Stimulated activated CD4-positive, alpha-beta T cell treated with anti-CD3 and anti-CD28 coated beads, Interleukin-12 subunit alpha, Interleukin-12 subunit beta, amount 100 ng/mL, for 4 hours (primary cell): ENCODE results near the gene SAA4.
"Not testable (repeated sequence)": the region's sequence is repeated elsewhere in the genome, so short reads cannot be mapped to it uniquely, and the experiment has no call there.

Experiments
- DNase-seq: peaks from one replicate; pipeline ENCODE4 v3.0.0-alpha.2; 2020

SAA4 gene, protein sequence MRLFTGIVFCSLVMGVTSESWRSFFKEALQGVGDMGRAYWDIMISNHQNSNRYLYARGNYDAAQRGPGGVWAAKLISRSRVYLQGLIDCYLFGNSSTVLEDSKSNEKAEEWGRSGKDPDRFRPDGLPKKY

GRCh38 chr11:18236664-18237356, at the start of gene SAA4:
SAA4 (minus strand) TSS chr11:18236802; CDS start chr11:18235926, 876 bp downstream.
- no peak for DNase-seq

GRCh38 chr11:18285841-18286240, 49.2 kb upstream of the SAA4 start:
- DNase-seq: no peak

GRCh38 chr11:18282626-18283025, 46.0 kb upstream of the SAA4 start:
- DNase-seq: no peak

- DNase-seq: no peak
Observed at GRCh38 chr11:18280438-18281045, 43.9 kb upstream of the SAA4 start.

DNA sequence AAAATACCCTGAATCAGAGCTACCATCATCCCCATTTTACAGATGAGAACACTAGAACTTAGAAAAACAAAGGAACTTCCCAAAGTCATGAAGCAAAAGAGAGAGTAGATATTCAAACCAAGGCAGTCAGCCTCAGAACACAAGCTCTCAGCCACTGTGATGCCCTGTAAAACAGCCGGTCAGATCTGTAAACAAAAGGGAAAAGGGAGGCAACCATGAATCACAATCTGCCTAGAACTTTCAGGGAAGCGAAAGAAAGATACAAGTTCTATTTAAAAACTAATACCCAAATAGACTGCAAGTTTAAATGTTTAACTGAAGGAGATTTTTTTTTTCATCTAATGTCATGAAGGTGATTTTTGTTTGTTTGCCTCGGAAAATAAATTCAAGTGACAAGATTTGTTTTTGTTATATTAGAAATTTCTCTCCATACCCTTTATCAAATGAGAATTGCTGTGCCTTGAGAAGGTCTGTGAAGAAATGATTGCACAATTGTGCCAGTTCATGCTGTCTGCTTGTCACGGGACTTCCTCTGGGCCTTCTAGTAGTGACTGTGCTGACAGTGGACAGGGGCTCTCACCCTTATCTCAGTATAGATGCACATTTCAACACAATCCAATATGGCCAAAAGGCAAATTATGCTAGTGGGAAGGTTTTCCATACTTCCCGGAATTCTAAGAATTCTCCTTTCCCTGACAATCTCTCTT, 41.1 kb upstream of the SAA4 start:
- DNase-seq: no peak

- no peak for DNase-seq
Observed at GRCh38 chr11:18271206-18271605, 34.6 kb upstream of the SAA4 start.

DNA sequence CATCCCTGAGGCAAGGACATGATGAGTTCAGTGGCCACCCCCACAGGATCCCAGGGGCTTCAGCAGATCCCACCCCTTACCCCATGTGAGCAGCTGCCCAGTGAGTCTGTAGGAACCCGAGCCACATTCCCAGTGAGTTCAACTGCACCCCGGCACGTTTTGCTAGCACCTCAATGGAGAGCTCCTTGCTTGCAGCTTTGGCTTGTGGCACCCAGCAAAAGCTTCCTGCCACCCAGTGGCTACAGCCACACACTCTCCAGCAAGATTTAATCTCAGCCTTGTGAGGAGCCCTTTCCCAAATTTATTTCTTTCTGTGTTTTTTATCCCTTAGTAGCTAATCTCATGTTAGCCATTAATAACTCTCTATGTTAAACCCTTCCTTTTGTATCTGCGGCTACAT, 33.5 kb upstream of the SAA4 start:
- DNase-seq: no peak

- DNase-seq: not testable (repeated sequence)
Observed at GRCh38 chr11:18269252-18269651, 32.6 kb upstream of the SAA4 start.

GRCh38 chr11:18267335-18268133, 30.9 kb upstream of the SAA4 start:
- not testable (repeated sequence) for DNase-seq

- DNase-seq: no peak
Observed at GRCh38 chr11:18265949-18266348, 29.3 kb upstream of the SAA4 start, which contains the start of gene SAA1. SAA1 (plus strand) TSS chr11:18266264; CDS start chr11:18266888, 624 bp downstream.

GRCh38 chr11:18264677-18265555, 28.3 kb upstream of the SAA4 start:
- no peak for DNase-seq

DNA sequence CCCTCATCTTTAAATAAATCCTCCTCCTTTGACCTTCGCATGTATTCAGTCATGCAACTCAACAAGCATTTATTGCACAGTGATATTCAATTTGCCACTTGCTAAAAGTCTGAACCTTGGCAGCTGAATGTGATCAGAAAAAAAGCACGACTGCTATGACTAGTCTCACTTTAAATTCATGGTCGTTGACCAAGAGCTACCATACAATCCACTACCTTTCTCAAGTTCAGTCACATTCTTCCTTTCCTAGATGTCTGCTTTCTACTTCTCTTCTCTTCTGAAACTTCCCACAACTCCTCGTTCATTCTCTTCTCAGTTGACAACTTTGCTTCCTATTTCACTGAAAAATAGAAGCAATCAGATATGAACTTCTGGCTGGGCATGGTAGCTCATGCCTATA, 27.4 kb upstream of the SAA4 start:
- no peak for DNase-seq

DNA sequence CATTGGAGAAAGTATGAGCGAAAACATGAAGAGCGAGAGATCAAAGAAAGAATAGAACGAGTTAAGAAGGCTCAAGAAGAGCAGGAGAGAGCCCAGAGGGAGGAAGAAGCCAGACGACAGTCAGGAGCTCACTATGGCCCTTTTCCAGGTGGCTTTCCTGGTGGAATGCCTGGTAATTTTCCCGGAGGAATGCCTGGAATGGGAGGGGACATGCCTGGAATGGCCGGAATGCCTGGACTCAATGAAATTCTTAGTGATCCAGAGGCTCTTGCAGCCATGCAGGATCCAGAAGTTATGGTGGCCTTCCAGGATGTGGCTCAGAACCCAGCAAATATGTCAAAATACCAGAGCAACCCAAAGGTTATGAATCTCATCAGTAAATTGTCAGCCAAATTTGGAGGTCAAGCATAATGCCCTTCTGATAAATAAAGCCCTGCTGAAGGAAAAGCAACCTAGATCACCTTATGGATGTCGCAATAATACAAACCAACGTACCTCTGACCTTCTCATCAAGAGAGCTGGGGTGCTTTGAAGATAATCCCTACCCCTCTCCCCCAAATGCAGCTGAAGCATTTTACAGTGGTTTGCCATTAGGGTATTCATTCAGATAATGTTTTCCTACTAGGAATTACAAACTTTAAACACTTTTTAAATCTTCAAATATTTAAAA, 26.2 kb upstream of the SAA4 start:
- DNase-seq: not testable (repeated sequence)

- DNase-seq: no peak
Observed at GRCh38 chr11:18261721-18262120, 25.1 kb upstream of the SAA4 start.

DNA sequence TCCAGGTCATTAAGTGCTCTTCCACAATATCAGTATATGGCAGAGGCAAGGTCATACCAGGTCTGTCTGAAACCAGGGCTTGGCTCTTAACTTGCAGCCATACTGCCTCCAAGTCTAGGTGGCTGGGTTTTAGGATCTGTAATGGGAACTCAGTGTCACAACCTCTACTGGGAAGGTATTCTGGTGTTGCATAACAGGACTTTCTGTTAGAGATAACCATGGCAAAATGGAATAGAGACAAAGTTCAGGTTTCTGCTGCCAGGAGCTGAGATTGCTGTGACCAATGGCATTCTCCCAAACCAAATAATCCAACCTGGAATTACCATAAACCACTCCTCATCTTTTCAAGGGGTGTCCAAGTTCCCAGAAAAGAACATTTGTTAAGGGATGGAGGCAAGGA, 22.7 kb upstream of the SAA4 start:
- DNase-seq: no peak

DNA sequence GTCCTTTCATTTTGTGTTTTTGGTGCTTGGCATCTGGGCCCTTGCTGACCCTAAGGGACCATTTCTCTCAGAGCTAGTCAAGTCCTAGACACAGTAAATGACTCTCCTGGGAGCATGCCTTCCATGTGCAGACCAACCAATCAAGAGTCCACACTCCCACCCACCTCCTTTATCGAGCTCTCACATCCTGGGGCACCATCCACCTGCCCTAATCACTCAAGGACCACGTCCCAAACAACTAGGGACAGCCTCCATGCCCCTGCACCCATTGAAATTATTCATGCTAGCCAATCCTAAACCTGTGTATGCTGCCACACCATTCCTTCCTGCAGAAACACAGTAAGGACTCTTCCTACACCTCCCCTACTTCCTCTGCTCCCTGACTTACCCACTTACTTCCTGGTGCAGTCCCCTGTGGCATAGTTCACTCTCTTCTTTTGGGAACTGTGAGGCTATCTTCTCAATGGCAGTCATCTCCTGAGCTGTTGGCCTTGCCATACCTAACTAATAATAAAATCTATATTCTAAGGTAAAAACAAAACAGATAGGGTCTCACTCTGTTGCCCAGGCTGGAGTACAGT, 18.3 kb upstream of the SAA4 start:
- no peak for DNase-seq

GRCh38 chr11:18253778-18254338, 17.3 kb upstream of the SAA4 start:
- no peak for DNase-seq

- no peak for DNase-seq
Observed at GRCh38 chr11:18253233-18253632, 16.6 kb upstream of the SAA4 start.

DNA sequence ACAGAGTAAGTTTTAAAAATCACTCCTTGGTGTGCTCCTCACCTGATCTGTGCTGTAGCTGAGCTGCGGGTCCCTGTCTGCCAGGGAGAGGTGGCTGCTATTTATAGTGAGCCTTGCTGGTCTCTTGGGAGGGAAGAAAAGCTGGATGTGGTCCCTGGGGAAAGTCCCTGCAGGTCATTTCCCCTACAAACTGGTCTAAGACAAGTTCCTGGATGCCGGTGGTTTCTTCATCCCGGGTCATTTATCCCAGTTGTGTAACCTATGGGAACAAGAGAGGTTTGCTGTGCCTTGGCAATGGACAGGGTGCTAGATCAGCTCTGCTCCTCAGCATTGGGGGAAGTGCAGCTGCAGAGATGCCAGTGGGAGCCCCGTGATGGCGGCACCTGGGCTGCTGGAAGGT, 12.0 kb upstream of the SAA4 start, which contains the start of gene SAA2:
Gene SAA2, minus strand, starts transcription at position 108 of the 400 bp plus-strand sequence. CDS start 657 bp downstream, outside the sequence.
- DNase-seq: no peak

- DNase-seq: not testable (repeated sequence)
Observed at GRCh38 chr11:18247191-18247581, 10.6 kb upstream of the SAA4 start.
